Neural cell (in vitro differentiated cells): ENCODE results near the gene SNRPD3. TPM values are rescaled to one million over a fixed set of nuclear protein-coding genes. Genes with fewer than 3 reads are reported as not detected.

Source experiments
- H2AFZ ChIP-seq: fragments of 200-600, 300-800 bp; sonication (generic), shearing (Covaris generic); 2 replicates; pipeline ENCODE4 v1.6.0; 2014; ENCODE audit warnings: low read depth, mild to moderate bottlenecking, antibody characterized with exemption, low read length, moderate library complexity
- H3F3A ChIP-seq: fragments of 200-600 bp; shearing (Covaris generic); 2 replicates; pipeline ENCODE4 v1.6.1; 2016; ENCODE audit warnings: mild to moderate bottlenecking, moderate library complexity, mixed read lengths, antibody characterized with exemption, low read length; ENCODE audit not compliant: insufficient read depth, poor library complexity, severe bottlenecking
- H3K27ac ChIP-seq: fragments of 200-600, 300-800 bp; sonication (generic), shearing (Covaris generic); 2 replicates; pipeline ENCODE4 v1.5.1; 2014; ENCODE audit warnings: mild to moderate bottlenecking, low read length, moderate library complexity
- H3K27me3 ChIP-seq: fragments of 300-800, 200-600 bp; sonication (generic), shearing (Covaris generic); 2 replicates; pipeline ENCODE4 v1.6.0; 2014; ENCODE audit warnings: mild to moderate bottlenecking, low read depth, low read length, moderate library complexity; ENCODE audit not compliant: insufficient read depth
- H3K36me3 ChIP-seq: fragments of 300-800, 200-600 bp; sonication (generic), shearing (Covaris generic); 2 replicates; pipeline ENCODE4 v1.5.1; 2014; ENCODE audit warnings: mild to moderate bottlenecking, antibody characterized with exemption, low read length, moderate library complexity; ENCODE audit not compliant: insufficient read depth
- H3K4me2 ChIP-seq: fragments of 300-800, 200-600 bp; sonication (generic), shearing (Covaris generic); 2 replicates; pipeline ENCODE4 v1.6.0; 2014; ENCODE audit warnings: mild to moderate bottlenecking, low read length
- H3K4me3 ChIP-seq: fragments of 300-800, 200-600 bp; sonication (generic), shearing (Covaris generic); 2 replicates; pipeline ENCODE4 v1.5.1; 2014; ENCODE audit warnings: mild to moderate bottlenecking, low read length, moderate library complexity
- H3K79me2 ChIP-seq: fragments of 200-600 bp; shearing (Covaris generic); replicated peaks from 2 replicates; pipeline ENCODE4 v1.6.0; 2014; ENCODE audit warnings: mild to moderate bottlenecking, low read length, moderate library complexity; ENCODE audit not compliant: insufficient read depth
- H3K9ac ChIP-seq: fragments of 300-800, 200-600 bp; sonication (generic), shearing (Covaris generic); 2 replicates; pipeline ENCODE4 v1.6.1; 2016; ENCODE audit warnings: mild to moderate bottlenecking, low read length, mixed read lengths
- H3K9me2 ChIP-seq: fragments of 200-600 bp; shearing (Covaris generic); 2 replicates; pipeline ENCODE4 v1.6.1; 2016; ENCODE audit warnings: mild to moderate bottlenecking, low read length, mixed read lengths; ENCODE audit not compliant: insufficient read depth
- H3K9me3 ChIP-seq: fragments of 200-600, 300-800 bp; sonication (generic), shearing (Covaris generic); 2 replicates; pipeline ENCODE4 v1.6.1; 2016; ENCODE audit warnings: mild to moderate bottlenecking, mixed run types, low read length, moderate library complexity, mixed read lengths
- H4K20me1 ChIP-seq: fragments of 200-600 bp; shearing (Covaris generic); 2 replicates; pipeline ENCODE4 v1.6.1; 2016; ENCODE audit warnings: mild to moderate bottlenecking, mixed run types; ENCODE audit not compliant: insufficient read depth
- CTCF ChIP-seq: fragments of 450-650 bp; IDR thresholded peaks from 2 replicates; pipeline ENCODE4 v1.5.1; 2014; ENCODE audit warnings: antibody characterized with exemption, mild to moderate bottlenecking, moderate library complexity; ENCODE audit not compliant: poor library complexity, severe bottlenecking
- EP300 ChIP-seq: fragments of 450-650 bp; conservative IDR thresholded peaks from 2 replicates; pipeline ENCODE4 v1.6.1; 2014; ENCODE audit warnings: antibody characterized with exemption, mild to moderate bottlenecking, moderate library complexity; ENCODE audit not compliant: poor library complexity, severe bottlenecking
- EZH2 ChIP-seq: fragments of 200-600, 300-800 bp; shearing (Covaris generic), sonication (generic); IDR thresholded peaks from 2 replicates; pipeline ENCODE4 v1.6.1; 2014; ENCODE audit warnings: antibody characterized with exemption, low read length, borderline replicate concordance, mild to moderate bottlenecking; ENCODE audit not compliant: insufficient read depth, poor library complexity, severe bottlenecking
- MXI1 ChIP-seq: fragments of 450-650 bp; conservative IDR thresholded peaks from 2 replicates; pipeline ENCODE4 v1.6.1; 2014; ENCODE audit warnings: antibody characterized with exemption, mild to moderate bottlenecking; ENCODE audit not compliant: poor library complexity, severe bottlenecking
- POLR2AphosphoS5 ChIP-seq: IDR thresholded peaks from 2 replicates; pipeline ENCODE4 v1.6.1; 2012
- RAD21 ChIP-seq: fragments of 450-650 bp; conservative IDR thresholded peaks from 2 replicates; pipeline ENCODE4 v1.6.1; 2014; ENCODE audit warnings: antibody characterized with exemption, mild to moderate bottlenecking, moderate library complexity
- REST ChIP-seq: IDR thresholded peaks from 2 replicates; pipeline ENCODE4 v1.6.1; 2012; ENCODE audit warnings: borderline replicate concordance
- SMC3 ChIP-seq: fragments of 450-650 bp; conservative IDR thresholded peaks from 2 replicates; pipeline ENCODE4 v1.6.1; 2014; ENCODE audit warnings: antibody characterized with exemption, mild to moderate bottlenecking, moderate library complexity; ENCODE audit not compliant: poor library complexity
- TAF1 ChIP-seq: IDR thresholded peaks from 2 replicates; pipeline ENCODE4 v1.6.1; 2012; ENCODE audit warnings: low read depth
- polyA minus RNA-seq: library from RNA; depleted of rRNA, polyadenylated mRNA; stranded (reverse); fragments of >200 nt; gene quantifications from 2 replicates; pipeline ENCODE4 v1.2.3, GENCODE V29; 2014
- polyA plus RNA-seq: library from polyadenylated mRNA; depleted of rRNA; stranded (reverse); fragments of >200 nt; gene quantifications from 2 replicates; pipeline ENCODE4 v1.2.3, GENCODE V29; 2014

Gene SNRPD3
- polyA plus RNA-seq, result 185 and 195 TPM in 2 replicates
- 161 and 186 TPM in 2 replicates for polyA minus RNA-seq

GRCh38 chr22:24555165-24556039 is at the start of gene SNRPD3:
TSS of gene SNRPD3 (plus strand) at chr22:24555999. CDS start at chr22:24557675, 1,676 bp downstream.
- TF ChIP-seq REST, result peak; percentile 78
- TF ChIP-seq EP300, result peak; percentile 49
- no peak for TF ChIP-seq EZH2
- TF ChIP-seq TAF1, result peak; percentile 97
- TF ChIP-seq RAD21, result peak; percentile 29
- TF ChIP-seq CTCF, result peak; percentile 43
- TF ChIP-seq POLR2AphosphoS5, result peak; percentile 79
- TF ChIP-seq SMC3, result peak; percentile 50
- peak; percentile 85 for TF ChIP-seq MXI1
- H2AFZ ChIP-seq, result peak within 1 kb of the TSS; percentile 73
- no peaks in the 10 kb centered on the region for H4K20me1 ChIP-seq

GRCh38 chr22:24506802-24507438 is 48.9 kb upstream of the SNRPD3 start:
- Histone ChIP-seq H3K36me3 (no peaks in the 10 kb centered on the region), H3K4me3 (no peak overlapping the region), H3K9me3 (no peaks in the 10 kb centered on the region), H2AFZ (no peak overlapping the region), H3K79me2 (no peaks in the 10 kb centered on the region), H3K9me2 (no peaks in the 10 kb centered on the region), H3F3A (no peaks in the 10 kb centered on the region), H3K27ac (no peak overlapping the region), H3K9ac (no peak overlapping the region), H3K27me3 (no peaks in the 10 kb centered on the region), H4K20me1 (no peaks in the 10 kb centered on the region), H3K4me2 (no peak overlapping the region)
- no peak for TF ChIP-seq SMC3
- TF ChIP-seq TAF1, result no peak

More at GRCh38 chr22:24555165-24556039, at the start of gene SNRPD3:
- H3K79me2 ChIP-seq, result peaks cover 56% of the 10 kb centered on the region
- H3K27ac ChIP-seq, result peak within 1 kb of the TSS; percentile 89
- peaks cover 6% of the 10 kb centered on the region for H3K36me3 ChIP-seq
- H3K9me2 ChIP-seq, result no peaks in the 10 kb centered on the region
- no peaks in the 10 kb centered on the region for H3K27me3 ChIP-seq
- H3K9me3 ChIP-seq, result no peaks in the 10 kb centered on the region
- H3K9ac ChIP-seq, result peak within 1 kb of the TSS; percentile 87
- H3K4me3 ChIP-seq, result peak within 1 kb of the TSS; percentile 76
- H3K4me2 ChIP-seq, result peak within 1 kb of the TSS; percentile 90
- no peaks in the 10 kb centered on the region for H3F3A ChIP-seq
